Measurements from ENCODE around the gene MYO15A. TPM values are rescaled to one million over a fixed set of nuclear protein-coding genes. Genes with fewer than 3 reads are reported as not detected.

The MYO15A gene
- polyA plus RNA-seq, 3 donors = 0.31 to 4.4 (median 0.56) TPM

- no peaks in the 10 kb centered on the region for H4K20me1 ChIP-seq (ENCODE audit: insufficient read depth, low read length)
- no peak overlapping the region for H3K4me2 ChIP-seq (replicated peaks; ENCODE audit: extremely low read depth, low read length, poor library complexity, severe bottlenecking)
- Mint-ChIP-seq H3K4me3 (no peak overlapping the region), H3K4me1 (peaks cover 15% of the 10 kb centered on the region), H3K27ac (no peak overlapping the region), H3K27me3 (ENCODE audit: low read depth in 3 of 3) (peaks cover 0 to 3% (median 0%) of the 10 kb centered on the region in 3 donors), H3K9me3 (peaks cover 0 to 2% (median 0%) of the 10 kb centered on the region in 7 donors), H3K36me3 (peaks cover 0 to 4% of the 10 kb centered on the region in 2 donors)
- TF ChIP-seq CTCF (IDR thresholded peaks at IDR 0.05) = no peak
- intact Hi-C loops (cut with micrococcal nuclease) = no loop called here
- no peaks in the 10 kb centered on the region for H3K36me3 ChIP-seq (replicated peaks in 1 of 2; ENCODE audit: control insufficient read depth in 1 of 2, insufficient read depth in 2 of 2, low read length in 2 of 2)
- H3K4me1 ChIP-seq (ENCODE audit: control insufficient read depth in 1 of 2, insufficient read depth in 2 of 2, low read length in 2 of 2) = peaks cover 13 to 14% of the 10 kb centered on the region in 2 donors
- no peak overlapping the region for H3K4me3 ChIP-seq (replicated peaks in 1 of 3; ENCODE audit: low read depth in 2 of 3, low read length in 3 of 3)
- no peaks in the 10 kb centered on the region for H3K27me3 ChIP-seq (ENCODE audit: control insufficient read depth in 2 of 2, insufficient read depth in 2 of 2, low read length in 2 of 2)
- H3K9me3 ChIP-seq (replicated peaks in 1 of 2; ENCODE audit: control insufficient read depth in 1 of 2, insufficient read depth in 1 of 2, low read length in 2 of 2) = no peaks in the 10 kb centered on the region
- H2AFZ ChIP-seq (ENCODE audit: insufficient read depth, low read depth, low read length, poor library complexity, severe bottlenecking) = no peak overlapping the region
- H3K27ac ChIP-seq (ENCODE audit: low read depth in 1 of 2, low read length in 2 of 2) = no peak overlapping the region
- WGBS (ENCODE audit: insufficient coverage) = 83% methylated on average over 2 of the region's 3 CpGs
- H3K9ac ChIP-seq (ENCODE audit: insufficient read depth, low read length, poor library complexity, severe bottlenecking) = no peak overlapping the region
- H3K79me2 ChIP-seq (ENCODE audit: insufficient read depth, low read length) = no peaks in the 10 kb centered on the region
- no peak for DNase-seq
Measured at GRCh38 chr17:18172531-18173278, 64.1 kb downstream of the MYO15A start.

- H3K4me3 ChIP-seq (replicated peaks in 1 of 3; ENCODE audit: low read depth in 2 of 3, low read length in 3 of 3) = no peak overlapping the region
- Mint-ChIP-seq H3K4me1 (peaks cover 15% of the 10 kb centered on the region), H3K27ac (no peak overlapping the region), H3K4me3 (no peak overlapping the region), H3K36me3 (peaks cover 0 to 4% of the 10 kb centered on the region in 2 donors), H3K9me3 (peaks cover 0 to 2% (median 0%) of the 10 kb centered on the region in 7 donors), H3K27me3 (ENCODE audit: low read depth in 3 of 3) (peaks cover 0 to 4% (median 3%) of the 10 kb centered on the region in 3 donors)
- no peak for DNase-seq
- H2AFZ ChIP-seq (ENCODE audit: insufficient read depth, low read depth, low read length, poor library complexity, severe bottlenecking) = no peak overlapping the region
- no peak overlapping the region for H3K9ac ChIP-seq (ENCODE audit: insufficient read depth, low read length, poor library complexity, severe bottlenecking)
- H3K36me3 ChIP-seq (replicated peaks in 1 of 2; ENCODE audit: control insufficient read depth in 1 of 2, insufficient read depth in 2 of 2, low read length in 2 of 2) = no peaks in the 10 kb centered on the region
- H3K27me3 ChIP-seq (ENCODE audit: control insufficient read depth in 2 of 2, insufficient read depth in 2 of 2, low read length in 2 of 2) = no peaks in the 10 kb centered on the region
- H3K4me1 ChIP-seq (ENCODE audit: control insufficient read depth in 1 of 2, insufficient read depth in 2 of 2, low read length in 2 of 2) = peaks cover 13 to 14% of the 10 kb centered on the region in 2 donors
- WGBS (ENCODE audit: insufficient coverage) = 100% methylated on average over 12 of the region's 14 CpGs
- H3K79me2 ChIP-seq (ENCODE audit: insufficient read depth, low read length) = no peaks in the 10 kb centered on the region
- intact Hi-C loops (cut with micrococcal nuclease) = no loop called here
- H4K20me1 ChIP-seq (ENCODE audit: insufficient read depth, low read length) = no peaks in the 10 kb centered on the region
- TF ChIP-seq CTCF (IDR thresholded peaks at IDR 0.05) = no peak
- H3K4me2 ChIP-seq (replicated peaks; ENCODE audit: extremely low read depth, low read length, poor library complexity, severe bottlenecking) = no peak overlapping the region
- H3K9me3 ChIP-seq (replicated peaks in 1 of 2; ENCODE audit: control insufficient read depth in 1 of 2, insufficient read depth in 1 of 2, low read length in 2 of 2) = no peaks in the 10 kb centered on the region
- H3K27ac ChIP-seq (ENCODE audit: low read depth in 1 of 2, low read length in 2 of 2) = no peak overlapping the region
Measured at GRCh38 chr17:18173740-18174139, 65.2 kb downstream of the MYO15A start.

Measured in CD14-positive monocyte (primary cell).